Measurements from ENCODE around the gene GPR141.

GPR141 gene

GRCh38 chr7:37784015-37784414 is 100.4 kb downstream of the GPR141 start:
- FAIRE-seq (no peak), DNase-seq (ENCODE audit: low spot score) (no peak)

GRCh38 chr7:37786741-37787569 is 103.4 kb downstream of the GPR141 start:
- no peak for FAIRE-seq
- DNase-seq (ENCODE audit: low spot score) = no peak
